ENCODE measurements around the gene EPB41L4A. TPM values are rescaled to one million over a fixed set of nuclear protein-coding genes. Genes with fewer than 3 reads are reported as not detected.
A peak's percentile ranks its signal among the peaks of the same experiment; 100 is the strongest.
"Not testable (repeated sequence)": the region's sequence is repeated elsewhere in the genome, so short reads cannot be mapped to it uniquely, and the experiment has no call there.

Gene EPB41L4A
- total and polyA plus RNA-seq, 2 experiments from 2014 or later, result 0.11 to 0.76 TPM

DNA sequence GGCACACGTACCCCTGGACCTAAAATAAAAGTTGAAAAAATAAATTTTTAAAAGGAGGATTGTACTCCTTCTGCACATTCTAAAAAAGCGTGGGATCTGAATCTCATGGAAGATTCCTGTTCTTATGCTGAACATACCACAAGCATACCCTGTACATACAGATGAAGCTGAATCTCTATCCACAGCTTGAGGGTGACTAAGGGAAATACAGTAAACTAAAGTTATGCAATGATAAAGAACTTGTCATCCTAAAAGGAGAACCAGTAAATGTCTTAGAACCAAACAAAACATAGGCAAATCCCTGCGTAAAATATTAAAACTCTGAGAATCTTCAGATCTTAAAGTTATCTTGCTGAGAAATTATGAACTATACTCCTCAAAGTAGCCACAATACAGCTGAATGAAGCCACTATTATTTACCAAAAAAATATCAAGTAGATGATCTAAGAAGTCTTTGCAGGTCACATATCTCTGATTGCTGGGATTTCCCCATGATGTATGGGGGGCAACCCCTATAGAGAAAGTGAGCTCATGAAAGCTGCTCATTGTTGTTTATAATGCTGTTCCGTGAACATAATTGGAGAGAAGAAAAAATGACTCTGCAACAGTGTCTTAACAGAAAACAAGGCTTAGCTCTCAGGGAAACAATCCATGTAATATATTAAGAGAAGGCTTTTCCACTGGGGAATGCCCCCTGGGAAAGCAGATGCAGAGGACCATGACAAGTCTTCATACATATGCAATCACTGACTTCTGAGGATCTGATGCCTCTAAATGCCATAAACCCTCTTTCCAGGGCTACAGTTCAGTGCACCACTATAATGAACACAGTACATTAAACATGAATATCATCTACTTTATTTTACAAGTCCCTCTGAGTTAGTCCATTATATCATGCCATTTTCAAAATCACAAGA, 210.1 kb downstream of the EPB41L4A start:
- TF ChIP-seq EZH2phosphoT487 (IDR thresholded peaks at IDR 0.05; ENCODE audit: insufficient read depth, low read depth) (no peak), EZH2 (IDR thresholded peaks at IDR 0.05; ENCODE audit: insufficient read depth, poor library complexity, severe bottlenecking) (no peak)
- 84 to 88% methylated on average over 4 of the region's 4 CpGs for WGBS, 2 experiments (ENCODE audit: low coverage in 1 of 2, low lambda C conversion rate in 2 of 2, missing lambda C conversion rate in 2 of 2)
- Histone ChIP-seq H3K9me2 (ENCODE audit: insufficient read depth) (no peaks in the 10 kb centered on the region), H3K79me2 (ENCODE audit: insufficient read depth) (no peaks in the 10 kb centered on the region), H3K4me1 (ENCODE audit: insufficient read depth) (no peaks in the 10 kb centered on the region), H3K9ac (no peak overlapping the region), H3K9me3 (ENCODE audit: low read depth) (no peaks in the 10 kb centered on the region), H3K27ac (no peak overlapping the region), H3K36me3 (ENCODE audit: low read depth) (no peaks in the 10 kb centered on the region), H3K27me3 (replicated peaks; ENCODE audit: insufficient read depth) (no peaks in the 10 kb centered on the region), H2AFZ (no peak overlapping the region), H3K4me2 (ENCODE audit: unreplicated experiment) (no peak overlapping the region), H3F3A (ENCODE audit: insufficient read depth) (no peaks in the 10 kb centered on the region), H4K20me1 (ENCODE audit: insufficient read depth) (no peaks in the 10 kb centered on the region), H3K4me3 (no peak overlapping the region)
- in situ Hi-C loops (cut with MboI), result loop anchor here (25.0 kb wide), 1 partner anchor 553 kb away; no protein-coding TSS in a partner anchor
- peak; percentile 10 for DNase-seq

DNA sequence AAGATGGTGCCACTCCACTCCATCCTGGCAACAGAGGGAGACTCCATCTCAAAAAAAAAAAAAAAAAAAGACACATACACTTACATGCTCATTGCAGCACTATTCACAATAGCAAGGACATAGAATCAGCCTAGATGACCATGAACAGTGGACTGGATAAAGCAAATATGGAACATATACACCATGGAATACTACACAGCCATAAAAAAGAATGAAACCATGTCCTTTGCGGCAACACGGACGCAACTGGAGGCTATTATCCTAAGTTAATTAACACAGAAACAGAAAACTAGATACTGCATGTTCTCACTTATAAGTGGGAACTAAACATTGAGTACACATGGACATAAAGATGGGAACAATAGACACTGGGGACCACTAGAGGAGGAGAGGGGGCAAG, 210.9 kb downstream of the EPB41L4A start:
- not testable (repeated sequence) for DNase-seq; H3K4me1 ChIP-seq (ENCODE audit: insufficient read depth); H3K36me3 ChIP-seq (ENCODE audit: low read depth); H3K27me3 ChIP-seq (replicated peaks; ENCODE audit: insufficient read depth); H4K20me1 ChIP-seq (ENCODE audit: insufficient read depth); H3F3A ChIP-seq (ENCODE audit: insufficient read depth); H3K9ac ChIP-seq; H3K4me3 ChIP-seq; H3K9me2 ChIP-seq (ENCODE audit: insufficient read depth); H3K79me2 ChIP-seq (ENCODE audit: insufficient read depth); H3K27ac ChIP-seq; H3K9me3 ChIP-seq (ENCODE audit: low read depth); H2AFZ ChIP-seq; H3K4me2 ChIP-seq (ENCODE audit: unreplicated experiment)
- in situ Hi-C loops (cut with MboI), result loop anchor here (25.0 kb wide), 1 partner anchor 554 kb away; no protein-coding TSS in a partner anchor
- 87 to 96% methylated on average over 3 of the region's 3 CpGs for WGBS, 2 experiments (ENCODE audit: low coverage in 1 of 2, low lambda C conversion rate in 2 of 2, missing lambda C conversion rate in 2 of 2)

DNA sequence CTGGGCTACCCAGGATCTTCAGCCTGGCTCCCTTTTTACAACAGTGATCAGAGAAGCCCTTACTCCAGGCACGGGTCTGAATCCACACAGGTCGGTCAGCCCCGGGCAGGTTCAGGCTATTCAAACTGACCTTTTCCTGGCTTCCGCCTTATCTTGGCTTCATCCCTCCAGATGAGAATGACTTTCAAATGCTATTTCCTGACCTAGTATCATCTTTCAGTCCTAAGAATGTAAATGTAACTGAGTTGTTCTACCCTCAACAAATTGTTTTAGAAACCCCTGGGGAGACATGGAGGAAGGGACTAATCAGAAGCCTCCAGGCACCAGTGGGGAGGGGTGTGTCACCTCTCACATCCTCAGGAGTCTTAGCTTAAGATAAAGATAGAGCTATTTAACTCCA, 213.2 kb downstream of the EPB41L4A start:
- Histone ChIP-seq H3K9me3 (ENCODE audit: low read depth) (no peaks in the 10 kb centered on the region), H4K20me1 (ENCODE audit: insufficient read depth) (no peaks in the 10 kb centered on the region), H3K27me3 (replicated peaks; ENCODE audit: insufficient read depth) (no peaks in the 10 kb centered on the region), H3K4me3 (no peak overlapping the region), H3K9me2 (ENCODE audit: insufficient read depth) (no peaks in the 10 kb centered on the region), H3K36me3 (ENCODE audit: low read depth) (no peaks in the 10 kb centered on the region), H3K27ac (no peak overlapping the region), H3K4me2 (ENCODE audit: unreplicated experiment) (no peak overlapping the region), H3K79me2 (ENCODE audit: insufficient read depth) (no peaks in the 10 kb centered on the region), H3K9ac (no peak overlapping the region), H2AFZ (no peak overlapping the region), H3F3A (ENCODE audit: insufficient read depth) (no peaks in the 10 kb centered on the region), H3K4me1 (ENCODE audit: insufficient read depth) (no peaks in the 10 kb centered on the region)
- 54 to 59% methylated on average over 4 of the region's 4 CpGs for WGBS, 2 experiments (ENCODE audit: low coverage in 1 of 2, low lambda C conversion rate in 2 of 2, missing lambda C conversion rate in 2 of 2)
- TF ChIP-seq EZH2phosphoT487 (IDR thresholded peaks at IDR 0.05; ENCODE audit: insufficient read depth, low read depth) (no peak), EZH2 (IDR thresholded peaks at IDR 0.05; ENCODE audit: insufficient read depth, poor library complexity, severe bottlenecking) (no peak)
- DNase-seq, result no peak
- in situ Hi-C loops (cut with MboI), result loop anchor here (25.0 kb wide), 1 partner anchor 556 kb away; no protein-coding TSS in a partner anchor

GRCh38 chr5:112203229-112203628, 215.8 kb downstream of the EPB41L4A start:
- WGBS, 2 experiments (ENCODE audit: low coverage in 1 of 2, low lambda C conversion rate in 2 of 2, missing lambda C conversion rate in 2 of 2), result 81% methylated on average over 4 of the region's 4 CpGs
- H3K9ac ChIP-seq, result no peak overlapping the region
- no peaks in the 10 kb centered on the region for H3K36me3 ChIP-seq (ENCODE audit: low read depth)
- H3K4me1 ChIP-seq (ENCODE audit: insufficient read depth), result no peaks in the 10 kb centered on the region
- no peak overlapping the region for H3K27ac ChIP-seq
- no peaks in the 10 kb centered on the region for H4K20me1 ChIP-seq (ENCODE audit: insufficient read depth)
- no peaks in the 10 kb centered on the region for H3F3A ChIP-seq (ENCODE audit: insufficient read depth)
- in situ Hi-C loops (cut with MboI), result loop anchor here (25.0 kb wide), 1 partner anchor 559 kb away; no protein-coding TSS in a partner anchor
- no peaks in the 10 kb centered on the region for H3K9me2 ChIP-seq (ENCODE audit: insufficient read depth)
- no peak overlapping the region for H2AFZ ChIP-seq
- H3K79me2 ChIP-seq (ENCODE audit: insufficient read depth), result no peaks in the 10 kb centered on the region
- H3K4me2 ChIP-seq (ENCODE audit: unreplicated experiment), result no peak overlapping the region
- TF ChIP-seq EZH2phosphoT487 (IDR thresholded peaks at IDR 0.05; ENCODE audit: insufficient read depth, low read depth), result no peak
- no peak for TF ChIP-seq EZH2 (IDR thresholded peaks at IDR 0.05; ENCODE audit: insufficient read depth, poor library complexity, severe bottlenecking)
- no peaks in the 10 kb centered on the region for H3K27me3 ChIP-seq (replicated peaks; ENCODE audit: insufficient read depth)
- H3K9me3 ChIP-seq (ENCODE audit: low read depth), result no peaks in the 10 kb centered on the region
- DNase-seq, result no peak
- no peak overlapping the region for H3K4me3 ChIP-seq

Data from GM23248 (cell line).